GM19238 (cell line): ENCODE measurements around the gene FHL1.

Experiments used
- DNase-seq: peaks from one replicate; pipeline ENCODE4 v3.0.0; 2011; ENCODE audit warnings: low spot score; ENCODE audit not compliant: insufficient read length

The FHL1 gene

GRCh38 chrX:136185401-136186022 is 38.2 kb downstream of the FHL1 start:
- DNase-seq, result no peak

- DNase-seq, result no peak
Observed at GRCh38 chrX:136186023-136186413, 38.7 kb downstream of the FHL1 start.

GRCh38 chrX:136189222-136189621 is 41.9 kb downstream of the FHL1 start:
- DNase-seq, result no peak

GRCh38 chrX:136190038-136190713 is 42.8 kb downstream of the FHL1 start:
- no peak for DNase-seq

- no peak for DNase-seq
Observed at GRCh38 chrX:136191171-136191570, 43.8 kb downstream of the FHL1 start.

GRCh38 chrX:136192135-136192534 is 44.8 kb downstream of the FHL1 start:
- DNase-seq, result no peak

GRCh38 chrX:136192839-136193414 is 45.6 kb downstream of the FHL1 start:
- no peak for DNase-seq

- DNase-seq, result no peak
Observed at GRCh38 chrX:136193771-136194170, 46.4 kb downstream of the FHL1 start.

- no peak for DNase-seq
Observed at GRCh38 chrX:136194536-136194935, 47.2 kb downstream of the FHL1 start.

GRCh38 chrX:136195247-136195646 is 47.9 kb downstream of the FHL1 start:
- no peak for DNase-seq

GRCh38 chrX:136196691-136197155 is 49.4 kb downstream of the FHL1 start:
- no peak for DNase-seq

GRCh38 chrX:136198010-136198409 is 50.7 kb downstream of the FHL1 start:
- DNase-seq, result no peak

- DNase-seq, result no peak
Observed at GRCh38 chrX:136198678-136199243, 51.4 kb downstream of the FHL1 start.

GRCh38 chrX:136199365-136199764 is 52.0 kb downstream of the FHL1 start:
- DNase-seq, result no peak

- no peak for DNase-seq
Observed at GRCh38 chrX:136200466-136200865, 53.1 kb downstream of the FHL1 start.

GRCh38 chrX:136201601-136202000 is 54.3 kb downstream of the FHL1 start:
- no peak for DNase-seq

- DNase-seq, result no peak
Observed at GRCh38 chrX:136202889-136203288, 55.6 kb downstream of the FHL1 start.

- no peak for DNase-seq
Observed at GRCh38 chrX:136203438-136203837, 56.1 kb downstream of the FHL1 start.

GRCh38 chrX:136203951-136204350 is 56.6 kb downstream of the FHL1 start:
- DNase-seq, result no peak

- no peak for DNase-seq
Observed at GRCh38 chrX:136204571-136204970, 57.2 kb downstream of the FHL1 start.

- DNase-seq, result no peak
Observed at GRCh38 chrX:136205882-136206380, 58.6 kb downstream of the FHL1 start.

- DNase-seq, result no peak
Observed at GRCh38 chrX:136206916-136207315, 59.6 kb downstream of the FHL1 start.
